WTC11 (cell line): Measurements from ENCODE around the gene LIMA1.

Source experiments
- ESRRA ChIP-seq: sonication (generic); formaldehyde crosslinking; IDR thresholded peaks from 2 replicates; pipeline ENCODE4 v1.8.1; 2022; ENCODE audit warnings: mild to moderate bottlenecking, missing genetic modification reagents, borderline replicate concordance
- TF ChIP-seq, protein P1 (sequence below): fragments of 200-600 bp; IDR thresholded peaks from 2 replicates; pipeline ENCODE4 v1.8.0; 2022; ENCODE audit warnings: antibody characterized with exemption
- TF ChIP-seq, protein P2 (sequence below): sonication (generic); formaldehyde crosslinking; IDR thresholded peaks from 2 replicates; pipeline ENCODE4 v1.8.1; 2023; ENCODE audit warnings: mild to moderate bottlenecking, missing genetic modification reagents

DNA sequence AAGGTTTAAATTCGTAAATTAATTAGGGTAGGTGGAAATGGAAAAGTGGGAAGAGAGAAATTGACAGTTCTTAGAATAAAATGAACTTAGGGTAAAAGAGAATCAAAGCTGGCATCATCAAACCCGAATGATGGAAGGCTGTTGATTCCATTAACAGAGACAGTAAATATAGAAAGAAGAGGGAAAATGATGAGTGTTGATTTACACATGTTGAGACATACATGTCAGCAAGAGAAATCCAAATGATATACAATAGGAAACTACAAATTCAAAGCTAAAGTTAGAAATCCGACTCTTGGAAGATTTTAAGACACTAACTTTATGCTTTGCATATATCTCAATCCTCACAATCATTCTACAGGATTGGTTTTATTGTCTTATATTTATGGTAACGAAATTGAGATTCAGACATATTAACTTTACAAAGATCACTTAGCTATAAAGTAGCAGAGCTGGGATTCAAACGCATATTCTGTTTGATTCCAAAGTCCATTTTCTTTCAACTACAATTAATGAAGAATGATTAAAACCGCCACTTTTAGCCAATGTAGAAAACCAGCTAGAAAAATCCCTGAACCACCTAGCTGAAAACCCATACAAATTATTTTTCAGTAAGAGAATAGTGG lies 30.2 kb downstream of the LIMA1 start:
- TF ChIP-seq, protein P1, sequence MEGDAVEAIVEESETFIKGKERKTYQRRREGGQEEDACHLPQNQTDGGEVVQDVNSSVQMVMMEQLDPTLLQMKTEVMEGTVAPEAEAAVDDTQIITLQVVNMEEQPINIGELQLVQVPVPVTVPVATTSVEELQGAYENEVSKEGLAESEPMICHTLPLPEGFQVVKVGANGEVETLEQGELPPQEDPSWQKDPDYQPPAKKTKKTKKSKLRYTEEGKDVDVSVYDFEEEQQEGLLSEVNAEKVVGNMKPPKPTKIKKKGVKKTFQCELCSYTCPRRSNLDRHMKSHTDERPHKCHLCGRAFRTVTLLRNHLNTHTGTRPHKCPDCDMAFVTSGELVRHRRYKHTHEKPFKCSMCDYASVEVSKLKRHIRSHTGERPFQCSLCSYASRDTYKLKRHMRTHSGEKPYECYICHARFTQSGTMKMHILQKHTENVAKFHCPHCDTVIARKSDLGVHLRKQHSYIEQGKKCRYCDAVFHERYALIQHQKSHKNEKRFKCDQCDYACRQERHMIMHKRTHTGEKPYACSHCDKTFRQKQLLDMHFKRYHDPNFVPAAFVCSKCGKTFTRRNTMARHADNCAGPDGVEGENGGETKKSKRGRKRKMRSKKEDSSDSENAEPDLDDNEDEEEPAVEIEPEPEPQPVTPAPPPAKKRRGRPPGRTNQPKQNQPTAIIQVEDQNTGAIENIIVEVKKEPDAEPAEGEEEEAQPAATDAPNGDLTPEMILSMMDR: no peak
- TF ChIP-seq ESRRA (CRISPR knock-in tag): no peak
- TF ChIP-seq, protein P2, sequence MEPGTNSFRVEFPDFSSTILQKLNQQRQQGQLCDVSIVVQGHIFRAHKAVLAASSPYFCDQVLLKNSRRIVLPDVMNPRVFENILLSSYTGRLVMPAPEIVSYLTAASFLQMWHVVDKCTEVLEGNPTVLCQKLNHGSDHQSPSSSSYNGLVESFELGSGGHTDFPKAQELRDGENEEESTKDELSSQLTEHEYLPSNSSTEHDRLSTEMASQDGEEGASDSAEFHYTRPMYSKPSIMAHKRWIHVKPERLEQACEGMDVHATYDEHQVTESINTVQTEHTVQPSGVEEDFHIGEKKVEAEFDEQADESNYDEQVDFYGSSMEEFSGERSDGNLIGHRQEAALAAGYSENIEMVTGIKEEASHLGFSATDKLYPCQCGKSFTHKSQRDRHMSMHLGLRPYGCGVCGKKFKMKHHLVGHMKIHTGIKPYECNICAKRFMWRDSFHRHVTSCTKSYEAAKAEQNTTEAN (CRISPR knock-in tag): no peak
